Epithelial cell of esophagus (primary cell): ENCODE measurements around the gene SFSWAP.

Experiments
- DNase-seq: peaks from one replicate; pipeline ENCODE4 v3.0.0; 2010; ENCODE audit warnings: low read depth
- H3K4me3 ChIP-seq: 2 replicates; pipeline ENCODE4 v1.5.1; 2011; ENCODE audit warnings: mild to moderate bottlenecking, low read length, control low read depth
- TF ChIP-seq, protein P1 (sequence below): IDR thresholded peaks from 2 replicates; pipeline ENCODE4 v1.5.1; 2011; ENCODE audit warnings: low read depth, mild to moderate bottlenecking, low read length, control low read depth, inconsistent platforms; ENCODE audit not compliant: insufficient read depth; ENCODE audit errors: missing control alignments

The SFSWAP gene

GRCh38 chr12:131795690-131796410 lies 85.0 kb downstream of the SFSWAP start:
- H3K4me3 ChIP-seq, result no peak overlapping the region
- DNase-seq, result peak; percentile 73
- TF ChIP-seq, protein P1, sequence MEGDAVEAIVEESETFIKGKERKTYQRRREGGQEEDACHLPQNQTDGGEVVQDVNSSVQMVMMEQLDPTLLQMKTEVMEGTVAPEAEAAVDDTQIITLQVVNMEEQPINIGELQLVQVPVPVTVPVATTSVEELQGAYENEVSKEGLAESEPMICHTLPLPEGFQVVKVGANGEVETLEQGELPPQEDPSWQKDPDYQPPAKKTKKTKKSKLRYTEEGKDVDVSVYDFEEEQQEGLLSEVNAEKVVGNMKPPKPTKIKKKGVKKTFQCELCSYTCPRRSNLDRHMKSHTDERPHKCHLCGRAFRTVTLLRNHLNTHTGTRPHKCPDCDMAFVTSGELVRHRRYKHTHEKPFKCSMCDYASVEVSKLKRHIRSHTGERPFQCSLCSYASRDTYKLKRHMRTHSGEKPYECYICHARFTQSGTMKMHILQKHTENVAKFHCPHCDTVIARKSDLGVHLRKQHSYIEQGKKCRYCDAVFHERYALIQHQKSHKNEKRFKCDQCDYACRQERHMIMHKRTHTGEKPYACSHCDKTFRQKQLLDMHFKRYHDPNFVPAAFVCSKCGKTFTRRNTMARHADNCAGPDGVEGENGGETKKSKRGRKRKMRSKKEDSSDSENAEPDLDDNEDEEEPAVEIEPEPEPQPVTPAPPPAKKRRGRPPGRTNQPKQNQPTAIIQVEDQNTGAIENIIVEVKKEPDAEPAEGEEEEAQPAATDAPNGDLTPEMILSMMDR, result no peak

DNA sequence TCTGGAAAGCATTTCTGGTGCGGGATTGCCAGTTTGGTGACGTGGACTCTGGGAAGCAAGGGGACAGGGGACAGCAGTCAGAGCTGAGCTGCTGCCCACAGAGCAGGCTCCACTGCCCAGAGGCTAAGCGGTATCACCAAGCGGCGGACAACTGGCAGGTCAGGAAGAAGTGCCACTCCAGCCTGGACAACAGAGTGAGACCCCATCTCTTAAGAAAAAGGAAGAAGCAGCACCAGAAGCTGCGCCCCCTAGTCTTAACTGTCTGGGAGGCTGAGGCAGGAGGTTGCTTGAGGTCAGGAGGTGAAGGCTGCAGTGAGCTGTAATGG lies 85.5 kb downstream of the SFSWAP start:
- no peak overlapping the region for H3K4me3 ChIP-seq
- DNase-seq, result no peak
- TF ChIP-seq, protein P1, result no peak

- no peak for DNase-seq
- TF ChIP-seq, protein P1, result no peak
- no peak overlapping the region for H3K4me3 ChIP-seq
Measured at GRCh38 chr12:131796754-131797587, 86.1 kb downstream of the SFSWAP start.

DNA sequence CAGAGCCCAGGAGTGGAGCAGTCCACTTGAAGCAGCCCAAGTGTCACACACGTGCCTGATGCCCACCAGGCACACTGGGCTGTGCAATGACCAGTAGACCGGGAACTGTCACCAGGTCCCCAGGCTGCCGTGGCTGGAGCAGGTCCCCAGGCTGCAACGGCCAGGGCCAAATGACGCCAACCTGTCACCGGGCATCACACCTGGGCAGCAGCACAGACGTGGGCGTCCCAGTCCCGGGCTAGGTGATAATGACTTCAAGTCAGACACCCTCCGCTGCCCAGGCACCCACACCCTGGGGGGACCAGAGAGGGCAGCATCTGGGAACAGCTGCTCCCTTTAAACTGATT lies 86.7 kb downstream of the SFSWAP start:
- no peak for DNase-seq
- TF ChIP-seq, protein P1, result no peak
- no peak overlapping the region for H3K4me3 ChIP-seq

DNA sequence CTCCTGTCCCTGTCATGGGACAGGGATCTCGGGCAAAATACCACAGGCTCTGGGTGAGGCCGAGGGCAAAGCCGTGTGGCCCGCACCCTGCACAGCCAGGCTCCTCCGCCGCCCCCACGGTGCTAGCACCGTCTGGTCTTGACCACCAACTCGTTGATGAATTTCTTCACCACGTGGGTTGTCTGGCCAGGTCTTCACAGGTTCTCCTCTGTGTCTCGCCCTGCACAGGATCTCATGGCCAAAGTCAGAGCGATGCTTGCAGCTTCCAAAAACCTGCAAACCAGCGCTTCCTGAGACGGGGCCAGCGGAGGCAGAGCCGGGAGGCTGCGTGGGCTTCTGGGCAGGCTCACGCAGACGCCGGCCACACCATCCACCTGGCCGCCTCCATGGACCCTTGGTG lies 88.3 kb downstream of the SFSWAP start:
- no peak overlapping the region for H3K4me3 ChIP-seq
- TF ChIP-seq, protein P1, result no peak
- DNase-seq, result no peak

- DNase-seq, result no peak
- TF ChIP-seq, protein P1, result no peak
- no peak overlapping the region for H3K4me3 ChIP-seq
Measured at GRCh38 chr12:131799828-131800593, 89.1 kb downstream of the SFSWAP start.
